ENCODE data around the gene PRIM2.

PRIM2 gene

DNA sequence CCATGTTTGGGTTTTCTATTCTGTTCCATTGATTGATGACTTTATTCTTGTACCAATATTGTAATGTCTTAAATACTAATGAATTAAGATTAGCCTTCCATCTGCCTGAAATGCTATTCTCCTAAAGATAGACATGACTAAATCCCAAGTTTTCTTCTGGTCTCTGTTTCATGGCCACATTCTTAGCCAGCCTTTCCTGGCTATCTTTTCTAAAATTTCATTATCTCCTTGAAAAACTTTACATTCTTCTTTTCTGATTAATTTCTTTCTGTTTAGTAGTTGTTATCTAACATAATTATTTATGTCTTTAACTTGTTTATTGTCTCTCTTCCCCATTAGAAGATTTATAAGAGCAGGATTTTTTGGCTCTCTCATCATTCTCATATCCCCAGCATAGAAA lies 4.4 kb upstream of the PRIM2 start:
- DNase-seq (ENCODE audit: low read depth, low spot score) = no peak
- POLR2A ChIA-PET = interaction anchor here (0.8 to 2.0 kb wide), 6 partner anchors 8 to 267 kb away, joined by 3 to 9 read pairs (median 6); partner anchors contain the start of genes BAG2, KIAA1586 and RAB23
- no peak overlapping the region for H3K4me3 ChIP-seq (ENCODE audit: low read depth, low read length)
- TF ChIP-seq, protein P1, sequence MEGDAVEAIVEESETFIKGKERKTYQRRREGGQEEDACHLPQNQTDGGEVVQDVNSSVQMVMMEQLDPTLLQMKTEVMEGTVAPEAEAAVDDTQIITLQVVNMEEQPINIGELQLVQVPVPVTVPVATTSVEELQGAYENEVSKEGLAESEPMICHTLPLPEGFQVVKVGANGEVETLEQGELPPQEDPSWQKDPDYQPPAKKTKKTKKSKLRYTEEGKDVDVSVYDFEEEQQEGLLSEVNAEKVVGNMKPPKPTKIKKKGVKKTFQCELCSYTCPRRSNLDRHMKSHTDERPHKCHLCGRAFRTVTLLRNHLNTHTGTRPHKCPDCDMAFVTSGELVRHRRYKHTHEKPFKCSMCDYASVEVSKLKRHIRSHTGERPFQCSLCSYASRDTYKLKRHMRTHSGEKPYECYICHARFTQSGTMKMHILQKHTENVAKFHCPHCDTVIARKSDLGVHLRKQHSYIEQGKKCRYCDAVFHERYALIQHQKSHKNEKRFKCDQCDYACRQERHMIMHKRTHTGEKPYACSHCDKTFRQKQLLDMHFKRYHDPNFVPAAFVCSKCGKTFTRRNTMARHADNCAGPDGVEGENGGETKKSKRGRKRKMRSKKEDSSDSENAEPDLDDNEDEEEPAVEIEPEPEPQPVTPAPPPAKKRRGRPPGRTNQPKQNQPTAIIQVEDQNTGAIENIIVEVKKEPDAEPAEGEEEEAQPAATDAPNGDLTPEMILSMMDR (IDR thresholded peaks at IDR 0.05; ENCODE audit: insufficient read depth, low read length, missing control alignments) = no peak
- CTCF ChIA-PET = interaction anchor here (0.5 to 14.2 kb wide), 6 partner anchors 46 to 410 kb away, joined by 3 to 207 read pairs (median 60); no protein-coding TSS in a partner anchor

DNA sequence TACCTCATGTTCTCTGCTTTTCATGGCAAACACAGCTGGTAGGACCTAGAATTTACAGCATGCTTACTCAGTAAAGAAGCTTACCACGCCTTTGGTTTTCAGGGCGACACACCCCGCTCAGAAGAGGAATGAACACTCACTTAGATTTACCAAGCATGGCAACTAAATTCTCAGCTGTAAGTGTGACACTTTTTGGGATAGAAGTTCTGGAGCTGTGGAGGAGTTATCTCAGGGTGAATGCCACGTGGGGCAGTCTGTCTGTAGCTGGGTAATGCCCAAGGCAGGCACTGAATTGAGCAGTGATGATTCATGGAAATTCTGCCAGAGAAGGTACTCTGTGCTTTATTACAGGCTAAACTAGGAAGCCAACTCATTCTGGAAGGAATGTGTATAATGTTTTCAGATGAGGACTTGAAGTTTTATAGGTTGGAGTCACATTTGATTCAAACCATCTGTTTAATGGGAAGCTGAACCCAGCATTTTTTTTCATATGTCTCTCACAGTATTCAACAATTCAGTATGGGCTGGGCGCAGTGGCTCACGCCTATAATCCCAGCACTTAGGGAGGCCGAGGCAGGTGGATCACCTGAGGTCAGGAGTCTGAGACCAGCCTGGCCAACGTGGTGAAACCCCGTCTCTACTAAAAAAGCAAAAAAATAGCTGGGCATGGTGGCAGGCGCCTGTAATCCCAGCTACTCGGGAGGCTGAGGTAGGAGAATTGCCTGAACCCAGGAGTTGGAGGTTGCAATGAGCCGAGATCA lies 3.5 kb upstream of the PRIM2 start:
- CTCF ChIA-PET = interaction anchor here (0.5 to 14.2 kb wide), 18 partner anchors 9 to 421 kb away, joined by 3 to 207 read pairs (median 6); partner anchors contain the start of genes BEND6 and RAB23
- POLR2A ChIA-PET = interaction anchor here (0.6 to 2.4 kb wide), 15 partner anchors 8 to 268 kb away, joined by 3 to 18 read pairs (median 4); partner anchors contain the start of genes BAG2, KIAA1586 and RAB23
- H3K4me3 ChIP-seq (ENCODE audit: low read depth, low read length) = peak overlapping the region; percentile 3; the same call in 1 of the 2 replicates
- DNase-seq (ENCODE audit: low read depth, low spot score) = peak; percentile 99
- TF ChIP-seq, protein P1 (IDR thresholded peaks at IDR 0.05; ENCODE audit: insufficient read depth, low read length, missing control alignments) = no peak

DNA sequence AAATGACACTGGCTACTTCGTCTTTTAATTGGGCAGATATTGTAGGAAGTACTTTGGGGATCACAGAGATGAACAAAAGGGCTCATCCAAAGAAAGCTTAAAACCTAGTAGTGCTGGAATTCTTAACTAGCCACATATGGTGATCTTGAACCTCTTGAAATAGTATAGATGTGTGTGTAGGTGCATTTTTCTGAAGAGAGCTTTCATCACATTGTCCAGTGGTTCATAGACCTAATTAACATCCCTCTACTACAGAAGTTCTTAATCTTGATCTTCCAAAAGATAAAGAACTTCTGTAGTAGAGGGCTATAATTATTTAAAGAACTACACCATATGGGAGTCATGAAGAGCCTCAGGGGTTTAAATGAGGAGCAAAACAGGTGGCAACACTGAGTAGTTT lies 2.3 kb upstream of the PRIM2 start:
- no peak overlapping the region for H3K4me3 ChIP-seq (ENCODE audit: low read depth, low read length)
- ChIA-PET POLR2A (interaction anchor here (0.6 to 2.4 kb wide), 3 partner anchors 10 to 160 kb away, joined by 3 to 18 read pairs (median 6); no protein-coding TSS in a partner anchor), CTCF (interaction anchor here (0.7 to 14.2 kb wide), 23 partner anchors 10 to 447 kb away, joined by 3 to 207 read pairs (median 5); partner anchors contain the start of genes BAG2, BEND6 and RAB23)
- TF ChIP-seq, protein P1 (IDR thresholded peaks at IDR 0.05; ENCODE audit: insufficient read depth, low read length, missing control alignments) = no peak
- DNase-seq (ENCODE audit: low read depth, low spot score) = no peak

DNA sequence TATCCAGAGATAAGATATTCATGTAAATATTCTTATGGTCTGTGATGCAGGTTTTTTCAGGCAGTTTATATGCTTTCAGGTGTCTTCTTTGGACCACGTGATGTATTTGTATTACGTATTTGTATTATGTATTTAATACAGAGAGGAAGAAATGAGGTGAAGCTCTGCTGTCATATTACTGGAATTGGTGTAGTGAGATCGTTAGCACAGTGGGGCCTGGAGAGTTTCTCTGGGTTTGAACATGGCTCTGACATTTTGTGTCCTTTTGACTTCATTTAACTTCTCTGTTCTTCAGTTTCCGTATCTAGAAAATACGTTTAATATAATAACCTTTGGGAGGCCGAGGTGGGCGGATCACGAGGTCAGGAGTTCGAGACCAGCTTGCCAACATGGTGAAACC lies 1.6 kb upstream of the PRIM2 start:
- ChIA-PET CTCF (interaction anchor here (0.6 to 14.2 kb wide), 61 partner anchors 11 to 678 kb away, joined by 3 to 207 read pairs (median 5); partner anchors contain the start of genes BAG2, BEND6 and RAB23), POLR2A (interaction anchor here (1.1 kb wide), 1 partner anchor 48 kb away, joined by 3 read pairs; no protein-coding TSS in a partner anchor)
- no peak overlapping the region for H3K4me3 ChIP-seq (ENCODE audit: low read depth, low read length)
- TF ChIP-seq, protein P1 (IDR thresholded peaks at IDR 0.05; ENCODE audit: insufficient read depth, low read length, missing control alignments) = no peak
- DNase-seq (ENCODE audit: low read depth, low spot score) = no peak

DNA sequence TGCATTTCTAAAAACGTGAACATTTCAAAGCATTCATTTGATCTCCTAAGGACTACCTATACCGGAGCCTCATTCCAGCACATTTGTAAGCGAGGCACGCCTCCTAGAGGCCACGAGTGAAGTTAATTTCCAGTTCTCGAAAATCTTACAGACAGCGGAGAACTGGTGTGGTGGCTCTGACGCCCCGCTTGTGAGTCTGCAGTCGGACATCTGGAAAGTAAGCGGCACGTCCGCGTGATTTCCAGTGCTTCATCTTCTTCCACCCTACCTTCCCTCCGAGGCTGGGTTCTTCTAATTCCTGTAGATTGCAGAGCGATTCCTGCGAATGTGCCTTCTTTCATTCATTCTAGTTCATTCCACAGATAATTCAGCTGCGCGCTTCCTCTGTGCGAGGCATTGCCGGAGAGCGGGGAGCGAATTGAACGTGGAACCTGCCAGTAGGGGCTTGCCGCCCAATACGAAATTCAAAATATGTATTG lies 810 bp upstream of the PRIM2 start:
- POLR2A ChIA-PET = interaction anchor here (1.1 kb wide), 1 partner anchor 49 kb away, joined by 3 read pairs; no protein-coding TSS in a partner anchor
- CTCF ChIA-PET = interaction anchor here (0.6 to 14.2 kb wide), 72 partner anchors 10 to 679 kb away, joined by 3 to 207 read pairs (median 4); partner anchors contain the start of genes BAG2, BEND6, KIAA1586 and RAB23
- TF ChIP-seq, protein P1 (IDR thresholded peaks at IDR 0.05; ENCODE audit: insufficient read depth, low read length, missing control alignments) = peak; percentile 66
- peak overlapping the region; percentile 87 for H3K4me3 ChIP-seq (ENCODE audit: low read depth, low read length)
- DNase-seq (ENCODE audit: low read depth, low spot score) = peak; percentile 65

All from AG04449 (cell line).